G401 (cell line): ENCODE measurements around the gene TRIM38. TPM values are rescaled to one million over a fixed set of nuclear protein-coding genes. Genes with fewer than 3 reads are reported as not detected.
A peak's percentile ranks its signal among the peaks of the same experiment; 100 is the strongest.
"Not testable (repeated sequence)": the region's sequence is repeated elsewhere in the genome, so short reads cannot be mapped to it uniquely, and the experiment has no call there.

ENCODE experiments used
- DNase-seq: peaks from one replicate; pipeline ENCODE4 v3.0.0-alpha.2; 2015; ENCODE audit warnings: low spot score
- in situ Hi-C: cut with HindIII; loops from 2 replicates; pipeline ENCODE4 v1.10.0; 2016; ENCODE audit warnings: low sequenced_read_pairs, mixed read lengths
- total RNA-seq: library from RNA; depleted of rRNA; stranded (reverse); fragments of >200 nt; shearing (Covaris generic); gene quantifications from 2 replicates; pipeline ENCODE4 v1.2.3, GENCODE V29; 2014

The TRIM38 gene
- total RNA-seq, 1 experiment from 2014 or later: 0.03 TPM

DNA sequence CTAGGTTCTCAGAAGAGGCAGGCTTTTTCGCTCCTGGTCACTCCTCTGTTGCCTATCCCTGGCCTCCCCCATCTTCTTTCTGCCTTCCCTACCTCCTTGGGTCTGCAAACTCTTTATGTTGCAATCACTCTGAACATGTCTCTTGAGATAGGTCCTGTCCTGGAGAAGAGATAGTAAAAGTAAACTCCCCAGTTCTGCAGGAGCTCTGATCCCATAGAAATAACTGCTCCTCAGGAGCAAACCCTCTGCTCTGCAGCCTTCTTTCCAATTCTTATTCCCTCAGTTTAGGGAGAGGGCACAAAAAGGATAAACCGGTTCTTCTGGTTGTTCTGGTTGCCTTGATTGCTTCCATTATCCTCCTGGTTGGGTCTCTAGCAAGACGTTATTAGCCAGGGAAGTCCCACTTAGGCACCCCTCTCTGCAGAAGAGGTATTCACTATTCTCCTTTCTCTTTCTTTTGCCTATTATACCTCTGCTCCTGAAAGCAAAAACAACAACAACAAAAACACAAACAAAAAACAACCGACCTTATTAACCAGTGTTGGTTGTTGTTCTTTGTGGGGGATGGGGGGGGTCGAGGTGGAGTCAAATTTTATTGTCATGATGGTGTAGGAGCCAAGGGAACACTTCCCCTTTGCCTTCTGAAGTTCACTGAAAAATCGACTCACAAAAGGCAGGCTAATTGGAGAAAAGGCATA lies 973 bp downstream of the TRIM38 start:
- in situ Hi-C loops: no loop called here
- DNase-seq: no peak

DNA sequence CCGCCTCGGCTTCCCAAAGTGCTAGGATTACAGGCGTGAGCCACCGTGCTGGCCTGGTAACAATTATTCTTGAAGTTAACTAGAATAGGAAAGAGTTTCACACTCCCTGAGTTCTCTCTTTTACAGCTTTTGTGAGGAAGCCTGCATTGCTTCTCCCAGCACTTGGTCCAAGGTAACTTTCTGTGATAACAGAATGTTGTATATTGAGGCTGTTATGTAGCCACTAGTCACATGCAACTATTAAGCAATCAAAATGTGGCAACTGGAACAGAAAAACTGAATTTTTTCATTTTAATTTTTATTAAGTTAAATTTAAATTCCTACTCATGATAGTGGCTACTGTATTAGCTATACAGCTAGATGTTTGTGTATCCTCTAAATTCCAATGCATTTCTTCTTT lies 2.5 kb downstream of the TRIM38 start:
- DNase-seq: no peak
- in situ Hi-C loops: no loop called here

DNA sequence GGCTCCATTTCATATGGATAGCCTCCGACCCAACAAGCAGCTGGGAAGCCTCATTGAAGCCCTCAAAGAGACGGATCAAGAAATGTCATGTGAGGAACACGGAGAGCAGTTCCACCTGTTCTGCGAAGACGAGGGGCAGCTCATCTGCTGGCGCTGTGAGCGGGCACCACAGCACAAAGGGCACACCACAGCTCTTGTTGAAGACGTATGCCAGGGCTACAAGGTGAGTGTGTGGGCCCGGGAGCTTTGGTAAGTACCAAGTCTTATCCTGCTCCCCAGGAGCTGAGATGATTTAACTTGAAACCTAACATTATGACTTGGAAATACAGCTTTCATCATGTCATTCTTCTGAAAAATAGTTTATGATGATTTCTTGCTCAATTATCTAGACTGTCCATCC lies 4.1 kb downstream of the TRIM38 start:
- in situ Hi-C loops: no loop called here
- no peak for DNase-seq

DNA sequence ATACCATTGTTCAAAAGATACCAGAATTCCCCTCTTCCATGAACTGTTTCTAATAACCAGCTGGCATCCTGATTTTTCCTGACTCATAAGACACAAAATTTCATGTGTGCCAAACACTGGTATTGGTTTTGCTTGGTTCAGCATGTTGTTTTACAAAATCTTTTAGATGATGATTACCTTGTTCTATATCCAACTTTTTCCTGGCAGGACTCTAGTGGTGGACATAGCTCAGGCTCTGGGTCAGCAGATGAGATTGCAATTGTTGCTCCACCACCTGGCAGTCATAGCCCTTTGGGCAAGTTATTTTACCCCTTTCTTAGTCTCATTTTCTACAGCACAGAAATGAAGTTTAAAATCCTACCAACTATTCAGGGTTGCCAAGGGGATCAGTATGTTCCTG lies 6.2 kb downstream of the TRIM38 start:
- DNase-seq: no peak
- in situ Hi-C loops: no loop called here

DNA sequence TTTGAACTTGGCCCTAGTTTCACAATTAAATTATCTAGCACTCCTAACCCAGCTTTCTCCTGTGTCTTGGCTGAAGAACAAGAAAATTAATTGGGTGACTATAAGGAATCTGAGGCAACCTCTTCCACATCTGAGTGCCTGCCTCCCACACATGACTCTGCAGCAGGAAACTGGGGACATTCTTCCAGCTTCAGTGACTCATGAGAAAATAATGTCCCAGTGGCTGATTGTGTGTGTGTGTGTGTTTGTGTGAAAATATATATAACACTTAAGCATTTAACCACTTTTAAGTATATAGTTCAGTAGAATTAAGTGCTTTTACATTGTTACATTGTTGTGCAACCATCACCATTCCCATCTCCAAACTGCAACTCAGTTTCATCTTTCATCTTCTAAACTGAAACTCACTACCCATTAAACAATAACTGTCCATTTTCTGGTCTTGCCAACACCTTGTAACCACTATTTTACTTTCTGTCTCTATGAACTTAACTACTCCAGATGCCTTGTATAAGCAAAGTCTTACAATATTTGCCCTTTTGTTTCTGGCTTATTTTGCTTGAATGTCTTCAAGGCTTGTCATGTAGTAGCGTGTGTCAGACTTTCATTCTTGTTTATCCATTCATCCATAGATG lies 8.7 kb downstream of the TRIM38 start:
- in situ Hi-C loops: no loop called here
- DNase-seq: no peak

DNA sequence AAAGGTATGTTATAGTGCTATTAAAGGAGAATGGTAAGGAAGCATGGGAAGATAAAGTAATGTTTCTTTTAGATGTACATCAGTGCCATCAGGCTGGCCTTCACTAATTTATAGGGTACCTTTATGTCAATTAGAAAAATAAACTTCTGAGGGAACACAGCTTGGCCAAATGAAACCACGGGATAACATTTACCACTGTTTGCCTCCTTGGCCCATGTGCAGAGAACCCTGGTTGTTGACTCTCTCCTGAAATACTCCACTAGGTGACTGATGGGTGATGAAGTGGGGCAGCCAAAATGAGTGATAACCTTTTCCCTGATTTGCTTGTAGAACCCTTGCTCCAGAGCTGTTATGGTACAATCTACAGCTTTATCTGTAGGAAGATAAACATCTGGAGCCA lies 9.5 kb downstream of the TRIM38 start:
- in situ Hi-C loops: no loop called here
- no peak for DNase-seq

DNA sequence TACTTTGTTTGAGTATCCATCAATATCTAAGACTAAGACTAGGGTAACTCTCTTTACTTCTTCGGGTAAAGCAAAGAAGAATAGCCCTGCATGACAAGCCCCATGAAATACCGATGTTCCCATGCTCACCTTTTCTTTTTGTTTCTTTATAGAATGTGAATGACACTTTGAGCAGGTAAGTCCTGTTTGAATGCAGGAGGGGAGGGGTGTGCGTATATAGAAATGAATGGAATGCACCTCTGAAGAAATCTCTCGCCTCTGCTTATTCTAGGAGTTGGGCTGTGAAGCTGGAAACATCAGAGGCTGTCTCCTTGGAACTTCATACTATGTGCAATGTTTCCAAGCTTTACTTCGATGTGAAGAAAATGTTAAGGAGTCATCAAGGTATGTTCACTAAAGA lies 10.3 kb downstream of the TRIM38 start:
- in situ Hi-C loops: no loop called here
- no peak for DNase-seq

DNA sequence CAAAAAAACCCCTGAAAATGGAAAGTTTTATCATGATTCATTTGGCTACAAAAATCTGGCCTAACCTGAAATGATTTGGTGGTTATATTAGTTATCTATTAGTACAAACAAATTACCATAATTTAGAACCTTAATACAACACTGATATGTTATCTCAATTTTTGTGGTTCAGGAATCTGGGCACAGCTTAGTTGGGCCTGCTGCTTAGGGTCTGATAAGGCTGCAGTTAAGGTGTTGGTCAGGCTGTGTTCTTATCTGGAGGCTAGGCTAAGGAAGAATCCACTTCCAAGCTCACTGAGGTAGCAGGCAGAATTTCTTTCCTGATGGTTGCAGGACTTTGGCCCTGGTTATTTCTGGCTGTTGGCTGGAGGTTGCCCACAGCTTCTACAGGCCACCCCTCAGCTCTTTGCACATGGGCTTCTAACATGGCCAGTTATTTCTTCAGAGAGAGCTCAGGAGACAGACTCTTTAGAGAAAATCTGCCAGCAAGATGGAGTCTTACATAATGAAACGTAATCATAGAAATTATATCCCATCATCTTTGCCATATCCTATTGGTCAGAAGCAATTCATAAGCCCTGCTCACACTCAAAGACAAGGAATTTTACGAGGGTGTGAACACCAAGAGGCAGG lies 11.4 kb downstream of the TRIM38 start:
- in situ Hi-C loops: no loop called here
- DNase-seq: no peak

DNA sequence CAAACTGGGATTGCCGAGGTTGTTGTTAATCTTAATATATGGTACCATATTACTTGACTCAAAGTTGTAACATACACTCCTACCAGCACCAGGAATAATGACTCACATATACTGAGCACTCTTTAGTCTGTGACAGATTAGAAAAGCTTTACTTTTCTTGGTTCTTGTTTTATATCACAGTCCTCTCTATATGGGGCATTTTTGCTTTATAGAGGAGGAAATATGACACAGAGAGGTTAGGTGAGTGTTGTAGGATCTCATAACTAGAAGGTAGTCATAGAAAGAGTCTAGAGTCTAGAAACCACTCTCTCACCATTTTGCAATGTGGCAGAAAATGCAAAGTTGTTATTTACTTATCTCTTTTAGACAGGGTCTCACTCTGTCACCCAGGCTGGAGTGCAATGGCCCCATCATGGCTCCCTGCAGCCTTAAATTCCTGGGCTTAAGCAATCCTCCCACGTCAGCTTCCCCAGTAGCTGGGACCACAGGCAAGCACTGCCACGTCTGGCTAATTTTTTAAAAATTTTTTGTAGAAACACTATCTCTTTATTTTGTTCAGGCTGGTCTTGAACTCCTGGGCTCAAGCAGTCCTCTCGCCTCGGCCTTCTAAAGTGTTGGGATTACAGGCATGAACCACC lies 13.4 kb downstream of the TRIM38 start:
- in situ Hi-C loops: no loop called here
- DNase-seq: no peak

DNA sequence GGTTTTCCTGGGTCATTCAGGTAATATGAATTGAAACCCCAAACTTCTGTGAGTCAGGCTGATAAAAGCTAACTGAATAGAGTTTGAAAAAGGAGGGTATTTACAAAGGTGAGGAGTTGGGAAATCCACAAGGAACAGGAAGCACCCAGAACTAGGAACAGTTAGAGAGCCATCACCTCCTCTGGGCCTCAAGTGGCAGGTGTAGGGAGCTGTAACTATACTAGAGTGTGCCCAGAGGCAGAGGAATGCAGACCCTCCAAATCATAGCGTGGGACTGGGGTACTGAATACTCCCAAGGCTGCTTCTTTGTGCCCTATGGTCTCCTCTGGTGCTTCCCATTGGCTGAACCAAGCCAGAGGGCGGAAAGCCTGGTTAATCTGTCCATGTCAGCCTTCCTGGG lies 18.3 kb downstream of the TRIM38 start:
- no peak for DNase-seq
- in situ Hi-C loops: no loop called here

DNA sequence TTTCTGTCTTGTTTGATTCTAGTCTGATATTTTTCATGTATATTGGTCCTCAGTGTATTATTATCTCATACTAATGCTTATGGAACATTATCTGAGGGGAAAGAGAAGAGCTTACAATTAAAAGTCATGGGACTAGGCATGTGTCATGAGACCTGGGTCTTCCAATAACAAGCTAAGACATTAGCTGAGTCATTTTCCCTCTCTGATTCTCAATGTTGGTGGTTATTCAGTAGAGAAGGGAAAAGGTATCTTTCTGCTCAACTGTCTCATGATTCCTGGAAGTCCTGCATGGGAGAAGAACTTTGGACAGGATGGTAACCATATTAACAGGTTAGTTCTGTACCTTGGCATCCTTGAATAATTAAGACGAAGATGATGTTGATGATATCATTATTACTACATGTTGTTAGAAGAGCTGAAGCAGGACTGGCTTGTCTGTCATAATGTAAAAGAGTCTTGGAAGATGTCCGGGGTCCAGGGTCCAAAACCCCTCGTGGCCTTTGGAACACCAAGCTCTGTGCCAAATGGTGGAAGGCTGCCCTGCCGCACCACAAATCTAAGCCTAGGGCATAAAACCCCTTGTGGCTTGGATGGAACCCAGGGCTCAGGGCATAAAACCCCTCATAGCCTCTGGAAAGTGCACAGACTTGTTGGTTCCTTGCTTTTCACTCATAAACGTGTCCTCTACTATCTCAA lies 19.1 kb downstream of the TRIM38 start:
- DNase-seq: no peak
- in situ Hi-C loops: no loop called here

DNA sequence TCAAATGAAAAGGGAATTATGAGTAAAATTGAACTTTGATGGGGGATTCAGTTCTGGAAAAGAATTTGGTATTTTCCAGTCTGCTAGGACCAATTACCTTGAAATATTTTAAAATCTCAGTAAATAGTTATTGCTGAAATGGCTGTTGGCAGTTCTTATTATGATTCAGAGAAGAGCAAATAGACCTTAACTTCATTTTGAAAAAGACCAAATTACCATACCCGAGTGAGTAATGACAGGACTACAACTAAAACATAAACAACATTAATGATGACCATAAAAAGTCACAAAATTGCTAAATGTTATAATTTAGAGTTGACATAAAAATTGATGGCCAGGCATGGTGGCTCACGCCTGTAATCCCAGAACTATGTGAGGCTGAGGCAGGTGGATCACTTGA lies 21.7 kb downstream of the TRIM38 start:
- in situ Hi-C loops: no loop called here
- no peak for DNase-seq

DNA sequence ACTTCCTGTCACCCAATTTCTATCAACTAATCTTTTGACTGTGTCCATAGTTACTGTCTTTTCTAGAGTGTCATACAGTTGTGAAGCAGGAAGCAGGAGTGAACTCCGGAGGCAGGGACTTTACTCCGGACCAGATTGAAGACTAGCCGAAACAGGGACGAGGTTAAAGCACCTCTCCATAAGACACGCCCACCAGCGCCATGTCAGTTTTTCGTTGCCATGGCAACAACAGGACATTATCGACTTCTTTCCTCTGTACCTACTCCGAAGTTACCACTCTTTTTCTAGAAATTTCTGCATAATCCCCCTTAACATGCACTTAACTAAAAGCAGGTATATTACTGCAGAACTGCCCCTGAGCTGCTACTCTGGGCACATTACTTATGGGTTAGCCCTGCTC lies 25.2 kb downstream of the TRIM38 start:
- no peak for DNase-seq
- in situ Hi-C loops: no loop called here

DNA sequence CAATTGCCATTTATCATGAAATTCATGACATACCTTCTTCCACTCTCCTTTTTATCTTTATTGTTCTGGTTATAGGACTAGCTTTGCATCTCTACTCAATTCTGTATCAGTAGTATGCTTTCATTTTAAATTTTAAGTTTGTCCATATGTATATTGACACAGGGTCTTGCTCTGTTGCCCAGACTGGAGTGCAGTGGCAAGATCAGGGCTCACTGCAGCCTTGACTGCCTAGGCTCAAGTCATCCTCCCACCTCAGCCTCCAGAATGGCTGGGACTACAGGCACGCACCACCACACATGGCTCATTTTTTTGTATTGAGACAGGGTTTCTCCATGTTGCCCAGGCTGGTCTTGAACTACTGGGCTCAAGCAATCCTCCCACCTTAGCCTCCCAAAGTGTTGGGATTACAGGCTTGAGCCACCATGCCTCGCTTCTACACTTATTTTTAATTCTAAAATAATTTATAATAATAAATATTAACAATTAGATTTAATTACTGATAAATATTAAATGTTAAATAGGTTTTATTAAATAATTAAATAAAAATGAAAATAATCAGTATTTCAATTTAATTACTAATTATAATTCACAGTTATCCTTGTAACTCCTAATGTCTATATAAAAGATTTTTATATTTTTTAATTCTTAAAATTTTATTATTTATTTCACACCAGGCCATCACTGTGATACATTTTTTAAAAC lies 27.7 kb downstream of the TRIM38 start:
- DNase-seq: no peak
- in situ Hi-C loops: no loop called here

DNA sequence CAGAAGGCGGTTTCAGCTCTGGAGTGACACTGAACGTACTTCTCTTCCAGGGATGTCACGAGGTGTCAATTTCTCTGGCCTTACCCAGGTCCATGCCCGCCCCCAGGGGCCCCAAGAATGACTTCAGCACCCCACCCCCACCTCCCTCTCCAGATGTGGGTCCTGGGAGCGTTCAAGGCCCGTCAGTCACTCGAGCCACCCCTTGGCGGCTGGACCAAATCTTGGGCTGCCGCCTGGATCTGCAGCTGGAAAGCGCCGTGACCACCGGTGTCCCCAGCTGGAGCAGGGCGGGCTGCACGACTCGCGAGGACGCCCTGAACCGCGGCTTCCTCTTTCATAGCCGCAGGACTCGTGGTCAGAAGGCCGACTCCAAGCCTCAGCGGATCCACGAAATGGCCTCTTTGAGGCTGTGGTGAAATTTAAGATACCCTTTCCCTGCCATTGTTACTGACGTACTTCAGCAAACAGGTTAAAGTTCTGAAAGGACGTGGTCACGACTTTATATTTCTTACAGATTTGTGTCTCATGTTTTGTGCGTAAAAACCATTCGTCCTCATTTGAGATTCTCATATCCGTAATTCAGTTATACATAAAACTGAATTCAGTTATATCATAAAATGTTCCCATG lies 29.3 kb downstream of the TRIM38 start:
- peak; percentile 55 for DNase-seq
- in situ Hi-C loops: no loop called here

DNA sequence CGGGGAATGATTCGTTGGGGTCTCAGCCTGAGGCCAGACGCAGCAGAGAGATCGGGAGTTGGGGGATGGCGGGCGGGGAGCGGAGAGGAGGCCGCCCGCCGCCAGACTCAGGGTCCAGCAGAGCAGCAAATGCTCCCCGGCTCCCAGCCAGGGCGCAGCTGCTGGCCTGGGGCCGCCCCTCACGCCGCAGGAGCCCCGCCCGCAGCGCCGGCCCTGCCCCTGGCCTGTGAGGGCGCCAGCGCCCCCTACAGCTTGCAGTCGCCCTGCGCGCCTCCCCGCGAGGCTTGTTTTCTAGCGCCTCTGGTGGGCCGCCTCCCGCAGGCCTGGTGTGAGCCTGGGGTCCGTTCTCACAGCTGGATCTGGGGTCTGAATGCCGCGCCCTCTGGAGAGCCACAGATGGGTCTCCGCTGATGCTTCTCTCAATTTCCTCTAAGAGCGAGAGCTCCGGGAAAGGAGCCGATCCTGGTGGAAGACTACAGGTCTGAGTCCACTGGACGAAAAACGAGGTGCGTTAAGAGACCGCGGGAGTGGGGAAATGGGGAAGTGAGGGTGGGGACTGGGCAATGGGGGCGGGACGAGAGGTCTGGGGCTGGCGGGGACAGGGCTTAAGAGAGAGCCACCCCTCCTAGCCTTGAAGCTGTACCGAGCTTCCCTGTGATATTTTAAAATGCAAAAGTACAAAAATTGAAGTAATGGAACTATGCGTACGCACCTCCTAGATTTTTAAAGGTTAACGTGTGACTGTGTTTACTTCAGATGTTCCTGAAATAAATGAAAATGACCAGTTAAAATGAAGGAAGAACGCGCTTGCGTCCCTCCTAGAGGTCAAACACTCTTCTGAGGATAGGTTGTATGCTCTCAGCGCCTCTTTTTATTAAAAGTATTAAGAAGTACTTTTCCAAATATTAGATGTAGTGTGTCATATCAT lies 30.1 kb downstream of the TRIM38 start:
- DNase-seq: peak; percentile 83
- in situ Hi-C loops: no loop called here

DNA sequence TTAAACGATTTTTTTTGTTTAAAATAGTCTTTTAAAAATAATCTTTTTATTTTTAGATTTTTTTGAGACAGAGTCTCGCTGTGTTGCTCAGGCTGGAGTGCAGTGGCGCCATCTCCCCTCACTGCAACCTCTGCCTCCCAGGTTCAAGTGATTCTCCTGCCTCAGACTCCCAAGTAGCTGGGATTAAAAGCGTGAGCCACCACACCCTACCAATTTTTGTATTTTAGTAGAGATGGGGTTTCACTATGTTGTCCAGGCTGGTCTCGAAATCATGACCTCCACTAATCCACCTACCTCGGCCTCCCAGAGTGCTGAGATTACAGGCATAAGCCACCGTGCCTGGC lies 30.7 kb downstream of the TRIM38 start:
- in situ Hi-C loops, DNase-seq: not testable (repeated sequence)

DNA sequence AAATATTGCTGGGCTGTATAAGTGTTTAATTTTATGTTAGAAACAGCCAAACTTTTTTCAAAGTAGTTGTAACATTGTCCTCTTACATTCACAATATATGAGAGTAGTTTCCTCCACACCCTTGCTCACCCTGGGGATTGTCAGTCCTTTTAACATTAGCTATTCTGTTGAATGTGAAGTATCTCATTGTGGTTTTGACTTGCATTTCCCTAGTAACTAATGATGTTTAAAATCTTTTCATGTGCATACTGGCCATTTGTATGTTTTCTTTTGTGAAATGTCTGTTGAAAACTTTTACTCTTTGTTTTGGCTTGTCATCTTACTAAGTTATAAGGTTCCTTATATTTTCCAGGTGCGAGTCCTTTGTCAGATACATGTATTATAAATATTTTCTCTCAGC lies 32.9 kb downstream of the TRIM38 start:
- DNase-seq: no peak
- in situ Hi-C loops: no loop called here
